ENCODE results near the gene ATP5ME.
A peak's percentile ranks its signal among the peaks of the same experiment; 100 is the strongest.
"Not testable (repeated sequence)": the region's sequence is repeated elsewhere in the genome, so short reads cannot be mapped to it uniquely, and the experiment has no call there.

ATP5ME gene

GRCh38 chr4:704198-704891 is 30.3 kb upstream of the ATP5ME start:
- DNase-seq, result no peak

- DNase-seq, result no peak
Observed at GRCh38 chr4:703336-704197, 29.5 kb upstream of the ATP5ME start.

GRCh38 chr4:702618-703048 is 28.6 kb upstream of the ATP5ME start:
- no peak for DNase-seq

GRCh38 chr4:700587-701264 is 26.6 kb upstream of the ATP5ME start:
- DNase-seq, result no peak

- DNase-seq, result no peak
Observed at GRCh38 chr4:699816-700580, 25.9 kb upstream of the ATP5ME start.

- not testable (repeated sequence) for DNase-seq
Observed at GRCh38 chr4:694341-694940, 20.4 kb upstream of the ATP5ME start.

- DNase-seq, result no peak
Observed at GRCh38 chr4:692771-693554, 18.9 kb upstream of the ATP5ME start.

- DNase-seq, result no peak
Observed at GRCh38 chr4:689723-690122, 15.6 kb upstream of the ATP5ME start.

GRCh38 chr4:688854-689681 is 15.0 kb upstream of the ATP5ME start, which contains the start of gene SLC49A3:
SLC49A3 (minus strand) TSS chr4:689151; CDS start chr4:689127, 24 bp downstream.
- no peak for DNase-seq

- DNase-seq, result no peak
Observed at GRCh38 chr4:687971-688853, 14.1 kb upstream of the ATP5ME start.

GRCh38 chr4:687048-687970 is 13.2 kb upstream of the ATP5ME start:
- no peak for DNase-seq

GRCh38 chr4:686413-687040 is 12.5 kb upstream of the ATP5ME start:
- no peak for DNase-seq

- no peak for DNase-seq
Observed at GRCh38 chr4:685679-686412, 11.8 kb upstream of the ATP5ME start.

GRCh38 chr4:684623-685327 is 10.7 kb upstream of the ATP5ME start:
- no peak for DNase-seq

GRCh38 chr4:683982-684622 is 10.0 kb upstream of the ATP5ME start:
- peak; percentile 63 for DNase-seq

All from activated CD4-positive, alpha-beta T cell treated with anti-CD3 and anti-CD28 coated beads for 48 hours (primary cell).